Keratinocyte (primary cell): ENCODE results near the gene CD101.

Experiments used
- CTCF ChIP-seq, 3 experiments: IDR thresholded peaks in 1 of 3; conservative IDR thresholded peaks in 1 of 3; optimal IDR thresholded peaks in 1 of 3; 2 replicates in 2 of 3; 3 replicates in 1 of 3; pipeline versions ENCODE3 to v1.5.1; 2011; ENCODE audit warnings: low read length in 3 of 3, mild to moderate bottlenecking in 3 of 3, moderate library complexity in 2 of 3, control low read depth in 1 of 3, inconsistent platforms in 1 of 3; ENCODE audit not compliant: insufficient read depth in 2 of 3; ENCODE audit errors: extremely low read depth in 1 of 3
- EZH2 ChIP-seq: IDR thresholded peaks from one replicate; pipeline ENCODE4 v1.6.1; 2012; ENCODE audit warnings: inconsistent platforms, mild to moderate bottlenecking, low read length, moderate library complexity

- TF ChIP-seq CTCF (optimal IDR thresholded peaks at IDR 0.05 in 1 of 3, IDR thresholded peaks at IDR 0.05 in 1 of 3, conservative IDR thresholded peaks at IDR 0.05 in 1 of 3; ENCODE audit: extremely low read depth in 1 of 3, insufficient read depth in 2 of 3, low read length in 3 of 3) (no peak), EZH2 (no peak)
These were observed 19.1 kb upstream of the CD101 start for GRCh38 chr1:116982319-116983004.
